Hematopoietic multipotent progenitor cell treated with erythropoietin and hydrocortisone succinate and interleukin-3 and kit ligand, for 17 days (in vitro differentiated cells): ENCODE measurements around the gene TRPV6.
A peak's percentile ranks its signal among the peaks of the same experiment; 100 is the strongest.

ENCODE experiments used
- DNase-seq: peaks from one replicate; pipeline ENCODE4 v3.0.0-alpha.2; 2015; ENCODE audit warnings: low spot score

TRPV6 gene

DNA sequence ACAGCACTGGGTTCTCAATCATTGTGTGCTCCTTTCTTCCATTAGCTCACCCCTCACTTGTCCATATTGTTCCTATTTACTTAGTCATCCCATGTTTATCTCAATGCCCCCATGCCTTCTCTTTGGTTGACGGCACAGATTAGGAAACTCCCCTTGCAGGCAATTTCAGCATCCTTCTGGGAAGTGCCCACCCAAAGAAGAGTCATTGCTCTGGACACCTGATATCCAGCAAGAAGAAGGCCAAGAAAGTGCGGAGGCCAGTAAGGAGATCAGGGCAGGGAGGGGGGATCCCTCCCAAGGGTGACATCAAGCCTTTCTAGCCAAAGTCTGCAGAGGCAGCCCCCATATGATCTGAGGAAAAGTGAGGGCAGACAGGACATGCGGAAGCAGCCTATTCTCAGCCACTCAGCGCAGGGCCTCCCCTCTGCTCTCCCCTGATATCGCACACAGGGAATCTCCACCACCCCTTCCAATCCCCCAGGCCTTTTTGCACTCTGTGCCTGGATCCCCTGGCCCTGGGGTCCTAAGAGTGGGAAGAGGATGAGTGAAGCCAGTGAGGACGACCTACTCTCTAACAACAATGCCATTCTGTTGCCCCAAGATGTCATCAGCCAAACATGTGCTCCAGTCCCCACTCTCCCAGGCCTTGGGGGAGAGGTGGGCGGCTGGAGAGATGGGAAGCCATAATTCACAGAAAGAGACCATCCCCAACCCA lies 1.8 kb downstream of the TRPV6 start:
- DNase-seq: no peak

DNA sequence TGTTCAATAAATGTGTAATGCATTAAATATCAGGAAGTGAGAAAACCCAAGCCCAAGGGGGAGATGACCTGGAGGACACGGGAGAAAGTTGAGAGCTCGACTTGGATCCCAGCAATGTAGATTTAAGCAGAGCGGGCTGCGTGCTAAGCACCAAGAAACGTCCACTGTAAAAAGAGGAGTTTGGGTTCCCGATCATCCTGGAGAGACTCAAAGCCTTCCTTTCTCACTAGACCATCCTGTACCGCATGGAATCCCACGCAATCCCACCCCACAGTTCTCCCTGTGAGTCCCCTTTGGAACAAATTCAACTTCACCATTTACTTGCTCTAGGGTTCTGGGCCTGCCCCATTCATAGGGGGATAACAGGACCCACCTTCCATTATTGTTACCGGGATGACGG lies 2.4 kb downstream of the TRPV6 start:
- DNase-seq: no peak

DNA sequence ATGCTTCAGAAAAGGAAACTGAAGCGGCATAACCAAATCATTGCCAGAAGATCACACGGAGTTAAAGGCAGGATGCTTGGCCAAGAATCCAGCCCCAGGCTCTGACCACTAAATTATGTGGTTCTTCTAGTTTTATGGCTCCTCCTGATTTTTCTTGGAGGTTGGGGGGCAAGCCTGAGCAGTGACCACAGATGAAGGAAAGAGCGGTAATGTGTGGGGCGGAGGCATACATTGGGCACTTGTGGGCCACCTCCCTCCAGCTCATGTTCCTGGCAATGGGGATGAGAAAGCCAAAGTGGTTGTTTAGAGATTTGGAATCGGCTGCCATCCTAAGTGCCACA lies 3.2 kb downstream of the TRPV6 start:
- DNase-seq: no peak

DNA sequence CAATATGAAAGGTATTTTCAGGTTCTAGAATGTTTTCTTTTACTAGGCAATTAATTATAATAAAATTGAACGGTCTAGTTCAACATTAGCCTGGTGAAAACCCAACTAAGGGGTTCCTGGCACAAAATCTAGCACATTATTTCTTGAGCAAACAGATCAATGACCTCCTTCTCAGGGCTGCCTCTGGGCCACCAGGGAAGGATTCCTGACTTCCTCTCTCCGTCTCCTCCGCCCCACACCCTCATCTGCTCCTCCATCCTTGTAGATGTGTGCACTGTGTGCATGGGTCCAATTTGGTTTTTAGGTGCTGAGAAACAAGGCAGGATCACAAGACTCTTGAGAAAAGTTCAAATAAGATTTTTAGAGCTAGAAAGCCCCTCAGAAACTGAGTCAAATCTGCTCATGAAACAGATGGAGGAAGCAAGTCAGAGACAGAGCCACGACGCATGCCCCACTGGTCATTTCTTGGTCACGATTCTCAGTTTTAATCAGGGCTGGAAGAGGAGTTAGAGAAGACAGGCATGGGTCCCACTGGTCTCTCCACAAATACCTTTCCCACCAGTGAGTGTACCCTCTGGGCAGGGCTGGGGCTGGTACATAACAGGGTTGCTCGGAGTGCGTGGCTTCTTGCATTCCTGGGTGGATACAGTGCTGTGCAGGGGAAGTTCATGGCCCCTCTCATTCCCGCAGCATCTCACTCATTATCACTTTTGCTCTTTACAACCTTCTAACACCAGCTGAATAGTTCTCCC lies 3.8 kb downstream of the TRPV6 start:
- no peak for DNase-seq

DNA sequence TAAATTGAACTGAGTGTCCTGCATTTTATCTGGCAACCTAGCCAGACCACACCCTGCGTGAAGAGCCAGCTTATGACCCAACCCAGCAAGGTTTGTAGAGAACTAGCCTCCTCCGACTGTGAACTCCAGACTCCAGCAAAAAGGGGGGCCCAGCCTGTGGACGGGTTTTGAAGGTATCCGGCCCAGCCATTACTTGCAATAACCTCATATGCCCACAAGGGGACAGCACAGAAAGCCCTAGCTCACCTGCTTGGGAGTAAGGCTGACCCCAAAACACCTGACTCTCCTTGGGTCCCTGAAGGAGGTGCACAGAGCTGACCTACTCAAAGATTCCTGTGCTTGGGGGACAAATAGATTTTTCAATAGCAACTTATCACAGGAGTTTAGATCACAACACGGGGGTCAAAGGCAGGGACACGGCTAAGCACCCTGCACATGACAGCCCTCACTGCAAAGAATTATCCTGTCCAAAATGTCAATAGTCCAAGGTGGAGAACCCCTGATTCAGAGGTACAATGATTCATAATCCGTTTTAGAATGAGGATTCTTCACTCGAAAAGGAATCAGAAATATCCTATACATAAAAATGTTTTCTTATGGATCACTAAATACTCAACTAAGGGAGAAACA lies 4.6 kb downstream of the TRPV6 start:
- peak; percentile 66 for DNase-seq

DNA sequence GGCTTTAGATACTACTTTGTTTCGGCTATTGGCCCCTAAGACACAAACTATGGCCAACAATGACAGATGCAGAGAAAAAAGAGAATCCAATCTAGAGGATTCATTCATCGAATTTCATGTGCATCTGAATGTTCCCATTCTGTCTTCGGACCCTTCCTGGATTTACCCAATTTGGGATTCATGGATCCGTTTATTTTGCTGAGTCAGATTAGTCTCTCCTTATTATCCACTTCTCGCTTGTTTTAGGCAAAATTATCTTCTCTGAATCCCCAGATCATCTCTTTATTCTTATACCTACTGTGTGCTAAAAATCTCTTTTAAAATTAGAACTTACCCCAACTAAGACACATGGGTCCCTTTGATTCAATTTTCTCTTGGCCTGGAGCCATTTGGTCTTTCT lies 6.5 kb downstream of the TRPV6 start:
- DNase-seq: no peak

DNA sequence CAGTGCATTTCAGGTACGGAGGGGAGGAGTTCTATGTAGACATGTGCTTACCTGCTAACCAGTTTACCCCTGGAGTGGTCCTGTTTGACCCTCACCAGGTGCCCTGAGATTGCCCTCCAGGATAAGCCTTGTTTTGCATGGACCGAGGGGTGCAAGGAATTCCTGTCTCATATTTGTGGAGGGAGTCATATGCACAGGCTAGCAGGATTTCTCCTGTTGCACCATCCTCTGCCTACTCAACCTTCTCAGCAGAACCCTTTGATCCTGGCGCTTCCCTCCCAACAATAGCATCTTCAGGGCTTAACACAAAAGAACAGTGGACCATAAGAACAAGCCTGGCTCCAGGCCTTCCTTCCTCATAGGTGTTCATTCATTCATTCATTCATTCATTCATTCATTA lies 7.2 kb downstream of the TRPV6 start:
- DNase-seq: no peak

DNA sequence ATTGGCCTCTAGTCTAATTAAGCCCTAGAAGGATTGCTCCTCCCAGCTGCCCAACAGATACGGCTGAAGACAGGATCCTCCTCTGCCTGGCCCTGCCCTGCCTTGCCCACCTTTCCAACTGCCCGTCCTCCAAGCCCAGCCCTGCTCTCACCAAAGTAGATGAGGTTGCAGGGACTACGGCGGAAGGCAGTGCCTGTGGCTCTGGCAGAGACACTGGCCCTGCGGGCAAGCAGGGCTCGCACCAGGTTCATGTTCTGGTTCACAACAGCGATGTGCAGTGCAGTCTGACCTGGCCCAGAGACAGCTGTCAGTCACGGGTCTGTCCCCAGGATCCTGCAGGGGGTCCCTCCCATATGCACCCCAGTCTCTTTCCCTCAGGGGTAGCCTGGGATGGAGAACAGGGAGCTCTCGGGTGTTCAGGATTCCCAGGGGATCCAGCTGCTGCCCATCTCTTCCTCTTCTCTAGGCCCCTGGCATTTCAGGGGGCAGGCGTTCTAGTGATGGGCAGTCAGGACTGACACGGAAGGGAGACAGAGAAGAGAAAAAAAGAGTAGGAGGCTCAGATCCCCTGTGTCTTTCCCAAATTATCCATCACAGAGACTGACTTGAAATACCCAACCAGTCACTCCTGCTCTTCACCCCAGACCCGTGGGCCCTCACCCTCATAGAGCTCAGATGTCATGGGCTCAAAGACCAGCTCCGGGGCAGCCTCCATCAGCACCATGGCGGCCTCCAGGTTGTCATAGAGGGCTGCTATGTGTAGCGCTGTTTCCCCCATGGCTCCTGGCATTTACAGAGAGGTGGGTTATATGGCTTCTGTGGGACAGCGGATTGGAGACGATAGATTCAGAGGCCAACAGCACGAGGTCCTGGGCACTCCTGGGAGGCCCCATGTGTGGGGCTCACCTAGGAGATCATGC lies 8.3 kb downstream of the TRPV6 start:
- no peak for DNase-seq

DNA sequence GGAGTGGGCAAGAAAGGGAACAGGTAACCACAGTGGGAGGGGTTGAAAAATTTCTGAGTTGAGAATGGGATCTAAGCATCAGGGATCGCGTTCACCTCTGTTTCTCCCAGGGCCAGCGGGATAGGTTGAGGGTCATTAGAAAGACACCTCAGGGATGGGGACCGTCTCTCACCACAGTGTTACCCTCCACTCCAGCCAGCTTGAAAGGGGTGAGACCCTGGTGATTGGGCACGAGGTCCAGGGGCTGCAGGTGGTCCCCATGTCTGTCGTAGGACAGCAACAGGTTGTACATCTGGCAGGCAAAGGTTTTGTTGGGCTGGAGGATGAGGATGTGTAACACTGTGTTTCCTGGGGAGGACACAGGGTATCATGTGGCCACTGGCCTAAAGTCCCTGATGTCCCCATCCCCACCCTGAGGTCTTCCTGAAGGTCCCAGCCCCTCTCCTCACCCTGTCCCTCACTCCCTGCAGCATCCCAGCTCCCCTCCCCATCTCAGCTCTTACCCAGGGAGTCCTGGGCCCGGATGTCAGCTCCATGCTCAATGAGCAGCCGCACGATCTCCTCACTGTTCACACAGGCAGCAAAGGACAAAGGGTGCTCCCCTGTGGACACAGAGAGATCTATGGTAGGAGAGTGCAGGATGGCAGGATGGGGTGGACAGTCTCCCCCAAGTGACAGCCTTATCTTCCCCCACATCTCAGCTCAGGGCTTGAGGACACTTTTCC lies 9.1 kb downstream of the TRPV6 start:
- no peak for DNase-seq

DNA sequence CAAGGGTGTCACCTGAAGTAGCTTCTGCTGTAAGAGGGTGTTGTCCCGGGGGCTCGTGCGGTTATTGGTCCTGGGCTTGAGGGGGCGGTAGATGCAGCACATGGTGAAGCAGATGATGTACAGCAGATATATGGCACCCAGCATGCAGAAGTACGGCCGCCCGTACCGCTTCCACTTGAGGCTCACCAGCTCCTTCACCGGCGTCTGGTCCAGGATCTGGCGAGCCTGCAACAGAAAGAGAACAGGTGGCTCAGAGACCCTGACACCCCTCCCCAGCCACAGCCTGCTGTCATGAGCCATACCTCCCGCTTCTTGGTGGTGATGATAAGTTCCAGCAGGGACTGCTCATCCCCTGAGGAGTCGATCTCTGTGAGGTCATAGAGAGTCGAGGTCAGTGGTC lies 10.1 kb downstream of the TRPV6 start:
- DNase-seq: no peak

DNA sequence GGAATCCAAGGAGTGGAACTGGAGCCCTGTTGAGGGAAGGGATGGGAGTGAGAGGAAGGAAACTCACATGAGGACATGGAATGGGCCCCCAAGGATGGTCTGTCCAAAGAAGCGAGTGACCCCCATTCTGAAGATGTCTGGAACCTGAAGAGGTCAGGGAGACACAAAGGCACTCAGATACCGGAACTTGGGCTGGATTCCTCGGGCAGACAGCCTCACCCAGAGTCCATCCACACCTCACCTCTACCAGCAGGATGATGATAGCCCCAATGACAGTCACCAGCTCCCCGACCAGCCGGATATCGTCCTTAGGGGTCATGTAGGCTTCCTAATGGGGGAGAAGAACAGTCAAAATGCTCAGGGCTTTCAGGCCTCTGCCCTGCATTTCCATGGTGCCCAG lies 10.7 kb downstream of the TRPV6 start:
- DNase-seq: no peak

DNA sequence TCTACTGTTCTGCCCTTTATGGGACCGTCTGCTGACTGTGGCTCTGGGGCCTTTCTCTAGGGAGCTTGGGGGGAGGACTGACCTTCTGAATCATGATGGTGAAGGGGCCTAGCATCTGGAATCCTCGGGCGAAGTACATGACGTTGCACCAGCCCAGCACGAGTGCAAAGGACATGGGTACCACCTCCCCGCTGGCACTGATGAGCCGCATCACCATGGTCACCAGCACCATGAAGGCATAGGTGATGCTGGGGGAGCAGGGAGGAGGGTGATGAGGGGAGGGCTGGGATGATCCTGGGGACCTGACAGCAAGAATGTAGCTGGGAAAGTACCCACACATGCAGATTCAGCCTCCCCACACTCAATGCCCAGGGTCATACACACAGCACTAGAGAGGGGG lies 11.1 kb downstream of the TRPV6 start:
- no peak for DNase-seq

DNA sequence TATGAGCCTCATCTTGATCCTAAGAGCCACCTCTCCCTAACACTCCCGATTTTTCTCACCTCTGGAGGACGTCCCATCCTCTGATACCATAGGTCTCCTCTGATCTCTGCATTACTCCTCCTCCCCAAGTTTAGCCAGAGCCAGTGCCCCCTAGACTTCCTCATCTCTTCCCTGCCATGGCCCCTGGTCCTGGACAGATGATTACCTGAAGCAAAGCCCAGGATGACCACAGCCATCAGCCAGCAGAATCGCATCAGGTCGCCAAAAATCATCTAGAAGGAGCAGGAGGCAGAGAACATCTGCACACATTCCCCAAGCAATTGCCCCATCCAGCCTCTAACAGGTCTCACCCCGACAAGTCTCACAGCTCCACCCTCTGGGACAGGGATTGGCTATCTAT lies 11.7 kb downstream of the TRPV6 start:
- DNase-seq: no peak

DNA sequence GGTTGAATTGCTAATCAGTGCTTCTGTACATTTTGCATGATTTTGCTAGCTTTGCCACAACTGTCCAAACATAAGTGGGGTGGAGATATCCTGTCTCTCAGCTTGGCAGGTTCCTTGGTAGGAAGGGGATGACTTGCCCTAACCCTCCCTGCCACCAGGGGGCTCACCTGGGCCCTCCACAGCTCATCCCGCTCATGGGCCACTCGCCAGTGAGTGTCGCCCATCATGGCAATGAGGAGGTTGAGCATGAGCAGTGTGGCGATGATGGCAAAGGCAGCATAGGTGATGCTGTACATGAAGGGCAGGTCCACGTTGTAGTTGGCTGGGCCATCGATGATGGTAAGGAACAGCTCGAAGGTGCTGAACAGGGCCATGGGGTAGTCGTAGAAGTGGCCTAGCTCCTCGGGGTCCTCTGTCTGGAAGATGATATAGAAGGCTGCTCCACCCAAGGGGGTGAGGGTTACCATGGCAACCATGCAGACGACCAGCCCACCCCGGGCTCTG lies 12.2 kb downstream of the TRPV6 start:
- DNase-seq: peak; percentile 59

DNA sequence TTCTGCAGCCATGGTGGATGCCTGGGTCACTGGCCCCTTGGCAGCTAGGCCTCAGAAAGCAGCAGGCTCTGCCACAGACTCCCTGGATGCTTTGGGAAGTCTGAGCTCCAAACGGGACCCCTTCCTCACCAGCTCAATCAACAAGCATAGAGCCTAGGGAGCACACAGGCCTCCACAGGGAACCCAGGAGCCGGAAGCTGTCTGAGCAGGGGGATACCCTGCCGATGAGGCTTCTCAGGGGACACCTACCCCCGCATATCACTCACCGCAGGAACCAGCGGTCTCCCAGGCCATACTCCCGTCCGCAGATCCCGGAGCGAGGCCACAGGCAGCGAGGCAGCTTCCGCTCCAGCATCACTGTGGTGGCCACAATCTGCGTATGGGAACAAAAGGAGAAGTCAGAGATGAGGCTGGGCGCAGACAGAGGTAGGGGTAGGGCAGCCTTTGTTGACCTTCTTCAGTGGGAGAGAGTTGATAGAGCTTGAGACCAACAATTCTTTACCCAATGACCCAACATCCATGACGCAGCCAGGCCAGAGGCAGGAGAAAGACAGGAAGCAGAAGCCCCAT lies 13.4 kb downstream of the TRPV6 start:
- no peak for DNase-seq

DNA sequence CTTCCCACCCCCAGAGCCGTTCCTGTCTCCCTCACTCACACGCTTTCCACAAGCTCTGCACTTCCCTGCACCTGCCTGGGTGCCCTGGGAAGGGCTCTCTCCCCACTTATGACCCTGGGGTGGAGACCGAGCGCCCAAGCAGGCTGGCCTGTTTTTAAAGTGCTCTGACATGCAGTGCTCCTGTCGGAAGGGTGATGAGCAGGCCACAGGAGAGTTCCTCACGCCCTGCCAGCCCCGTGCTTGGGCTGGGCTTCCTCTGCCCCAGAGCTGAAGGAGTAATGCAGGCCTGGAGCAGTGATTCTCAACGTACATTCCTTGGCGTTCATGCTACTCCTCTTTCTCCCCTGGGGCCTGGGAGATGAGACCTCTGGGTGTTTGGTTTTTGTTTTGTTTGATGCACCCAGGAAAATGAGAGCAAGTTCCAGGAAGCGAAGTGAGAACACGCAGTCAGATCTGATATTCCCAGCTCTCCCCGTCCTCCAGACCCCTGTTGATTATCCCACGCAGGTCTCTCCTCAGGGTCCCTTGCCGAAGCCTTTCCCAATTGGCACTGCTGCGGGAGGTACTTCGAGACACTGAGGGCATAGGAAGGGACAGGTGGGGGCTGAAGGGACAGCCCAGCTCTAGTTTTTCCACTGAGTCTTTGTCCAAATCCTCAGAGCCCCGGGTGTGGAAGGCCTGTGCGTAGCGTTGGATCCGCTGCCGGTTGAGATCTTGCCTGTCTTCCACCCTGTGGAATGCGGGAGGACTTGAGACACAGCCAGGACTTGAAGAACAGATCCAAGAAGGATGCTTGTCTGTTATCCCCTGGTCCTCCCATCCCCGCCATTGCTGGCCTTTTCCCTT lies 14.1 kb downstream of the TRPV6 start:
- DNase-seq: no peak

DNA sequence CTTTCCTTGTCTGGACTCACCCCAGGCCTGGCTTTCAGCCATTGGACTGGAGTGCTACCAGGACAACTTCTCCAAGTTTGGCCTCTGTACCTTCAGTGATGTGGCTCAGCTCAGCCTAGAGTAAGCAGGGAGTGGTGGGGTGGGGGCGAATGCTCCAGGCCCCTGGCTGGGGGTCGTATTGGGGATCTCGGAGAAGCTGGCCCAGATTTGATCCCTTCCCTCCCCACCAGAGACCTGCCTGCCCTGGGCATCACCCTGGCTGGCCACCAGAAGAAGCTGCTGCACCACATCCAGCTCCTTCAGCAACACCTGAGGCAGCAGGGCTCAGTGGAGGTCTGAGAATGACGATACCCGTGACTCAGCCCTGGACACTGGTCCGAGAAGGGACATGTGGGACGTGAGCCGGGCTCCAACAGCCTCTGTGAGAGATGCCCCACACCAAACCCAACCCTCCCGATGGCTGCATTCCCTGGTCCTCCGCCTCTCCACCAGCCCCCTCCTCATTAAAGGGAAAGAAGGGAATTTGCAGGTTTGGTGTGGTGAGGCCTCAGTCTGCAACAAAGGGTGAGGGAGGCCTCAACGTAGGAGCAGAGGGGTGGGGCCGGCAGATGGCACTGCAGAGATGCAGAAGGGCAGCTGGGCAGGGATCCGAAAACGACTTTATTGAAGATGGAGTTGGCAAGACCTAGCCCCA lies 14.8 kb downstream of the TRPV6 start:
- DNase-seq: no peak

DNA sequence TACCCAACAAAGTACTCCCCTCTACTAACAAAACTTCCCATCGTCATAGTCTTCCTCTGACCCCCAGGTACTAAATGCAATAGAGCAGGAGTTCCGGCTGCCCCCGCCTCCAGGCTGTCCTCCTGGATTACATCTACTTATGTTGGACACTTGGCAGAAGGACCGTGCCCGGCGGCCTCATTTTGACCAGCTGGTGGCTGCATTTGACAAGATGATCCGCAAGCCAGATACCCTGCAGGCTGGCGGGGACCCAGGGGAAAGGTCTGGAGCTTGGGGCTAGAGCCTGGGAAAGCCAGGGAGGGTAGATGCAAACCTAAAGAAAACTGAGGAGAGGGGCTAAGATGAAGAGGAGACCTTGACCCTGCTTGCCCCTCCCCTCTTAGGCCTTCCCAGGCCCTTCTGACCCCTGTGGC lies 15.4 kb downstream of the TRPV6 start:
- DNase-seq: no peak

DNA sequence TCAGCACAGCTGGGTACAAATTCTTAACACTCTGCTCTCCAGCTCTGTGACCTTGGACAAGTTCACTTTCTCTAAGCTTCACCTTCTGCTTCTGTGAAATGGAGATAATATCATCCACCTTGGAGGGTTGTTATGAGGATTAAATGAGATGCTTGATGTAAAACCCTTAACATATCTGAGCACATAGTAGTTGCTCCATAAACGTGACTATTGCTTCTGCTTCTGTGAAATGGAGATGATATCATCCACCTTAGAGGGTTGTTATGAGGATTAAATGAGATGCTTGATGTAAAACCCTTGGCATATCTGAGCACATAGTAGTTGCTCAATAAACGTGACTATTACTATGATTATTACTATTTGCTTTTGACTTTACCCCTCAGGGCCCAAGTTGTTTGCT lies 16.1 kb downstream of the TRPV6 start:
- no peak for DNase-seq

DNA sequence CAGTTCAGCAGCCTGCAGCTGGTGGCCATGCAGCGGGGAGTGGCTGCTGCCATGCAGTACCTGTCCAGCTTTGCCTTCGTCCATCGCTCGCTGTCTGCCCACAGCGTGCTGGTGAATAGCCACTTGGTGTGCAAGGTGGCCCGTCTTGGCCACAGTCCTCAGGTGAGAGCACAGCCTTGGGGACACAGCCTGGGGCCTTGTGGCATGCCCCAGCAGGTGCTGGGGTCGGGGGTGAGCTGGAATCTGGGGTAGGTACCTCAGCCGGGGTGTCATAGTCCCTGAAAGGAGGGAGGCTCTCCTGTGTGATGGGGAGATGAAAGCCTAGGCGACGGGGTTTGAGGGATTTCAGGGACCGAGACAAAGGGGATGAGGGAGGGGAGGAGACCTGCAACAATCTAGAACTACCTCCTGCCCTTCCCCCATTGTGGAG lies 16.5 kb downstream of the TRPV6 start:
- no peak for DNase-seq
